Sciatic nerve (tissue), 2 donors: ENCODE measurements around the gene PPP1R3C. TPM values are rescaled to one million over a fixed set of nuclear protein-coding genes. Genes with fewer than 3 reads are reported as not detected.

Source experiments
- ATAC-seq: fragments of 200-7000 bp; cut with Tn5 transposase; one replicate; pipeline ENCODE4 v1.9.1; 2020; ENCODE audit warnings: mild to moderate bottlenecking, moderate library complexity
- DNase-seq: peaks from one replicate; pipeline ENCODE4 v3.0.0-alpha.2; 2020; ENCODE audit warnings: low spot score
- intact Hi-C: fragments of 100-400 bp; cut with DNase I; formaldehyde crosslinking; loops from one replicate; pipeline ENCODE4 v1.14.2; 2022
- total RNA-seq: library from RNA; stranded (reverse); fragmentation: NEBNext Ultra II Directional; extraction: Animal tissue kit (Norgen Biotek cat#: 25700); gene quantifications from one replicate; pipeline ENCODE4 v1.2.1, GENCODE V29; 2021
- donor health status: DM: no; HTN: no; CAD: no.
- donor health status: DM: no; HTN: no; CAD: no.

Gene PPP1R3C
- total RNA-seq, 1 donor from 2014 or later = 10.9 TPM

- DNase-seq (no peak), ATAC-seq (peak; percentile 9)
- intact Hi-C loops = no loop called here
These were observed 28.0 kb downstream of the PPP1R3C start for GRCh38 chr10:91604553-91605534.

- DNase-seq (no peak), ATAC-seq (no peak)
These were observed 28.9 kb downstream of the PPP1R3C start for GRCh38 chr10:91603931-91604331.

GRCh38 chr10:91602868-91603568 lies 29.9 kb downstream of the PPP1R3C start:
- no peak for ATAC-seq
- intact Hi-C loops = no loop called here

More at GRCh38 chr10:91603931-91604331, 28.9 kb downstream of the PPP1R3C start:
- intact Hi-C loops = no loop called here

GRCh38 chr10:91602449-91602848 lies 30.4 kb downstream of the PPP1R3C start:
- intact Hi-C loops = no loop called here
- DNase-seq (no peak), ATAC-seq (no peak)

More at GRCh38 chr10:91602868-91603568, 29.9 kb downstream of the PPP1R3C start:
- no peak for DNase-seq

GRCh38 chr10:91601212-91601611 lies 31.7 kb downstream of the PPP1R3C start:
- no peak for ATAC-seq
- DNase-seq = no peak
- intact Hi-C loops = no loop called here

- ATAC-seq (no peak), DNase-seq (no peak)
- intact Hi-C loops = no loop called here
These were observed 34.5 kb downstream of the PPP1R3C start for GRCh38 chr10:91598211-91598977.

GRCh38 chr10:91597197-91597881 lies 35.5 kb downstream of the PPP1R3C start:
- intact Hi-C loops = no loop called here
- DNase-seq (no peak), ATAC-seq (peak; percentile 40)

GRCh38 chr10:91596825-91597196 lies 36.1 kb downstream of the PPP1R3C start:
- ATAC-seq (peak; percentile 52), DNase-seq (no peak)
- intact Hi-C loops = no loop called here

- no peak for DNase-seq
- intact Hi-C loops = no loop called here
- ATAC-seq = no peak
These were observed 39.0 kb downstream of the PPP1R3C start for GRCh38 chr10:91593834-91594233.

GRCh38 chr10:91593366-91593765 lies 39.5 kb downstream of the PPP1R3C start:
- ATAC-seq (no peak), DNase-seq (no peak)
- intact Hi-C loops = no loop called here

GRCh38 chr10:91592266-91592975 lies 40.5 kb downstream of the PPP1R3C start:
- ATAC-seq (no peak), DNase-seq (no peak)
- intact Hi-C loops = no loop called here

- no peak for ATAC-seq
- intact Hi-C loops = no loop called here
These were observed 41.1 kb downstream of the PPP1R3C start for GRCh38 chr10:91591797-91592174.

GRCh38 chr10:91590904-91591796 lies 41.7 kb downstream of the PPP1R3C start:
- intact Hi-C loops = no loop called here
- ATAC-seq (peak; percentile 37), DNase-seq (no peak)

More at GRCh38 chr10:91591797-91592174, 41.1 kb downstream of the PPP1R3C start:
- DNase-seq = no peak

GRCh38 chr10:91590142-91590903 lies 42.5 kb downstream of the PPP1R3C start:
- intact Hi-C loops = no loop called here
- ATAC-seq (peak; percentile 79), DNase-seq (peak; percentile 78)

- ATAC-seq (no peak), DNase-seq (no peak)
- intact Hi-C loops = no loop called here
These were observed 43.2 kb downstream of the PPP1R3C start for GRCh38 chr10:91589658-91590035.

GRCh38 chr10:91589015-91589657 lies 43.7 kb downstream of the PPP1R3C start:
- DNase-seq (no peak), ATAC-seq (peak; percentile 25)

More at GRCh38 chr10:91589015-91589657, 43.7 kb downstream of the PPP1R3C start:
- intact Hi-C loops = no loop called here
